Fibroblast of peridontal ligament (primary cell): ENCODE measurements around the gene SVOPL.
A peak's percentile ranks its signal among the peaks of the same experiment; 100 is the strongest.
"Not testable (repeated sequence)": the region's sequence is repeated elsewhere in the genome, so short reads cannot be mapped to it uniquely, and the experiment has no call there.

Experiments
- DNase-seq: peaks from one replicate; pipeline ENCODE4 v3.0.0-alpha.2; 2010; ENCODE audit errors: extremely low read depth

The SVOPL gene, protein sequence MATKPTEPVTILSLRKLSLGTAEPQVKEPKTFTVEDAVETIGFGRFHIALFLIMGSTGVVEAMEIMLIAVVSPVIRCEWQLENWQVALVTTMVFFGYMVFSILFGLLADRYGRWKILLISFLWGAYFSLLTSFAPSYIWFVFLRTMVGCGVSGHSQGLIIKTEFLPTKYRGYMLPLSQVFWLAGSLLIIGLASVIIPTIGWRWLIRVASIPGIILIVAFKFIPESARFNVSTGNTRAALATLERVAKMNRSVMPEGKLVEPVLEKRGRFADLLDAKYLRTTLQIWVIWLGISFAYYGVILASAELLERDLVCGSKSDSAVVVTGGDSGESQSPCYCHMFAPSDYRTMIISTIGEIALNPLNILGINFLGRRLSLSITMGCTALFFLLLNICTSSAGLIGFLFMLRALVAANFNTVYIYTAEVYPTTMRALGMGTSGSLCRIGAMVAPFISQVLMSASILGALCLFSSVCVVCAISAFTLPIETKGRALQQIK

GRCh38 chr7:138700857-138701536, at the start of gene SVOPL:
Gene SVOPL, minus strand, starts transcription at chr7:138701362. Its CDS starts 22,317 bp downstream, at chr7:138679045.
- no peak for DNase-seq

- DNase-seq: no peak
These were observed 49.3 kb upstream of the SVOPL start for GRCh38 chr7:138750473-138750872.

GRCh38 chr7:138749960-138750359, 48.8 kb upstream of the SVOPL start:
- DNase-seq: no peak

DNA sequence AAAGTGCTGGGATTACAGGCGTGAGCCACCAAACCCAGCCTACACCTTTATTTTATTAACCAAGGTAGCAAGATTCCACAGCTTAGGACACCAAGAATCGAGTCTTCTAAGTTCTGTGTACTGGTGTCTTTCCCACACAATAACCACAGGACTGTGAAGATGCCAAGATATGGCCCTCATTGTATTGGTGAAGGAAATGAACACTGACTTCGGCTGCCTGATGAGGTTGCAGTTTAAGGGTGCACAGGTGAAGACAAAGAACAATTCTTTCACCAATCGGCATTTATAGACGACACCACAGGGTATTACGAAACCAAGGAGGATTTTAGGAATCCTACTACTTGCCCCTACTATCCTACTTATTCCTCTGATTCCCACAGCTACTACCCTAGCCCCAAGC, 47.5 kb upstream of the SVOPL start:
- DNase-seq: no peak

DNA sequence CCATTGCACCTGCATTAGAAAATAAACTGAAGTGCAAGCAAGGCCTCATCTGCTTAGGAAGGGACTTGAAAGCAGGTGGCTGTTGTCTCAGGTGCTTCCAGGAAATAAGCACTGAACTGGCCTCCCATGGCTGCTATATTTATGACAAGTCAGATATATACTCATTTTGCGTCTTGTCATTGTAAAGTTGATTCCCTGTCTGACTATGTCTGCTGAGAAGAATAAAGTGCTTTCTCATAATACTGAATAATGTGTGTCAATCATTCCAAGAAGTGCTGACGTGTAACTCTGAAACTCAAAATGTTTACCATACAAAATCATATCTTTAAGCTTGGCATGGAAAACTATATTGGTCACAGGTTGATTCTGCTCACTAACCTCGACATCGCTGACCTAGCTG, 44.9 kb upstream of the SVOPL start:
- DNase-seq: no peak

DNA sequence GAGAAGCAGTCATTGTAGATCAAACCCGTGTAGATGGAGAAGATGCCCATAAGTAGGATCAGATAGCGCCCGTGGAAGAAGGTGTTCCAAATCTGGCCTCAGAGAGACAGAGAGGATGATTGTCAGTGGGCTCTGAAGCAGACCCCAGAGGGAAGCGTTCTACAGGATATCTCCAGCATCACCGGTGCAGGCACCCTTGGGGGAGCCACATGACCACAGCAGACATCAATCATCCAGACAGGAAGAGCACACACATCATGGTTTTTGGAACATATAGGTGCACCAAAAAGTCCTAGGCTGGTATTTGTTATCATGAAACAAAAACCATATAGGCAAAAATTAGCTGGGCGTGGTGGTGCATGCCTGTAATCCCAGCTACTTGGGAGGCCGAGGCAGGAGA, 44.0 kb upstream of the SVOPL start:
- DNase-seq: no peak

- DNase-seq: no peak
These were observed 40.2 kb upstream of the SVOPL start for GRCh38 chr7:138741453-138741735.

DNA sequence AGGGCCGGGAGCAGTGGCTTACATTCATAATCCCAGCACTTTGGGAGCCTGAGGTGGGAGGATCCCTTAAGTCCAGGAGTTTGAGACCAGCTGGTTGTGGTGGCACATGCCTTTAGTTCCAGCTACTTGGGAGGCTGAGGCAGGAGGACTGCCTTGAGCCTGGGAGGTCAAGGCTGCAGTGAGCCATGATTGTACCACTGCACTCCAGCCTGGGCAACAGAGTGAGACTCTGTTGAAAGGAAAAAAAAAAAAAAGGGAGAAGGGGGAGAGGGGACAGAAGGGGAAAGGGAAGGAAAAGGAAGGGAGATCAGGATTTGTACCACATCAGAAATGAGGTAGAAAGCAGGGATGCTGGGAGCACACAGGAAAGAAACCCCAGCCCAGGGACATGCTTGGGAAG, 38.7 kb upstream of the SVOPL start:
- DNase-seq: no peak

GRCh38 chr7:138738551-138739335, 37.6 kb upstream of the SVOPL start:
- DNase-seq: peak; percentile 88

GRCh38 chr7:138738114-138738513, 37.0 kb upstream of the SVOPL start:
- DNase-seq: no peak

DNA sequence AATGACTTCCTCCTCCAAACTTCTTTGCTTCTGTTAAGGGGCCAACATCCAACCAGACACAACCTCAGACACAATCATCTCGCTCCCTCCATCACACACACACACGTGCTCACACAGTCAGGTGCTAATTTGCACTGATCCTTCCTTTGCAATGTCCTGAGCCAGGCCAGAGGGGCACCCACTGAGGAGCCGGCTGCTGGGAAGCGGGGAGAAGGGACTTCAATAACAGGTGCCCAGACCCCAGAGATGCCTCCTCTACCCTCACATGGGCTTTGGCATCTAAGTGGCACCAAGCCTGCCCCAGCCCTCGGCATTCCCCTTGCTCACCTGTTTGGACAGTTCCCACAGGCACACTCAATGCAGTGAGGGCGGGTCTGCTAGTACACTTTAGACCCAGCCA, 34.2 kb upstream of the SVOPL start:
- DNase-seq: no peak

GRCh38 chr7:138731733-138732132, 30.6 kb upstream of the SVOPL start:
- DNase-seq: not testable (repeated sequence)

DNA sequence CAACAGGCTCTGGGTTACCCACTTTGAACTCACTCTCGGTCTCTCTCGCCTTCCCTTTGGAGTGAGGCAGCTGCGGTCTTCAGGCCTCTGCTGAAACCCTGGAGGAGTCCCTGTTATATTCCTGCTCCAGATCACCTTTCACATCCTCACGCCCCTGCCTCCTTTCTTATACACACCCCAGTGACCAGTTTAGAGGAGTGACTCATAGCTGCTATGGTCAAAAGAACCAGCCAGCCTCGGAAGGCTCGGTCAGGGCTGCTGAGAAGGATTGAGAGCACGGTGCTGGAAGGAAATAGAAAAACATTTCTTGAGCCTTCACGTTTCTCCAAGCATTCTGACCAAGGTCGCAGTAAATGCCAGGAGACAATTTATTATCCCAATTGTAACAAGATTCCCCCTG, 28.3 kb upstream of the SVOPL start:
- DNase-seq: no peak

- no peak for DNase-seq
These were observed 26.4 kb upstream of the SVOPL start for GRCh38 chr7:138727336-138728099.

GRCh38 chr7:138726288-138726687, 25.1 kb upstream of the SVOPL start:
- no peak for DNase-seq

- DNase-seq: no peak
These were observed 19.1 kb upstream of the SVOPL start for GRCh38 chr7:138720286-138720685.

DNA sequence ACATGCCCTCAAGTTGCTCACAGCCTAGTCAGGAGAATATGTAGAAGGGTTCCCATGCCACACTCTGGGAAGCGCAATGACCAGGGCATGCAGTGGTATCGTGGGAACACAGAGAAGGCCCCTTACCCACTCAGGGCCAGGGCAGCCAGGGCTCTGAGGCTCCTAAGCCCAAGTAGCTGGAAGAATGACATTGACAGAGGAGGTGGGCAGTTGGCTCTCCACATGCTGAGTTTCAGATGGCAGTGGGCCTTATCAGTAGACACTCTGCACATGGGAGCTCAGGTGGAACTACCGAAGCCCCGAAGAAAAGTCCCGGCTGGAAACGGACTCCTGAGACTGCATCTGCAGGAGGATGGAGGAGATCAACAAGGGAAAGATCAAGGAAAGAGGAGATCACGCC, 15.7 kb upstream of the SVOPL start:
- DNase-seq: no peak

DNA sequence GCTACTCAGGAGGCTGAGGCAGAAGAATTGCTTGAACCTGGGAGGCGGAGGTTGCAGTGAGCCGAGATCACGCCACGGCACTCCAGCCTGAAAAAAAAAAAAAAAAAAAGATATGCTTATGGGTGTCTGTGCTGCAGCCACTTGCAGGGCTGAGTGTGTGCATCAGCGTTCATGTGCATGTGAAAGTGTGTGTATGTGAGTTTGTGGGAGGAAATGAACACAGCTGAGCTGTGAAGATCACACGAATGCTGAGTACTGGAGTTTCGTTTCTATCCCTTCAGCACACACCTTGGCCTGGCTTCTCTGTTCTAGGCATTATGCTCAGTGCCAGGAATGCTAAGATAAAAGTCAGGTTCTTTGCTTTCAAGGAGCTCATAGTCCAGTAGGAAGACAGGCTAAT, 12.0 kb upstream of the SVOPL start:
- no peak for DNase-seq

- DNase-seq: no peak
These were observed 11.5 kb upstream of the SVOPL start for GRCh38 chr7:138712652-138713051.

GRCh38 chr7:138710536-138711385, 9.6 kb upstream of the SVOPL start:
- no peak for DNase-seq

GRCh38 chr7:138705167-138705566, 4.0 kb upstream of the SVOPL start:
- no peak for DNase-seq
